HG02938 (cell line): Measurements from ENCODE around the gene HOXB6.

Experiments used
- ATAC-seq: cut with Tn5 transposase; IDR thresholded peaks from one replicate; pipeline ENCODE4 v1.9.1; 2021; ENCODE audit warnings: mild to moderate bottlenecking, moderate library complexity; ENCODE audit not compliant: unreplicated experiment

Gene HOXB6

GRCh38 chr17:48555258-48556228, 49.2 kb downstream of the HOXB6 start:
- no peak for ATAC-seq

GRCh38 chr17:48554412-48555257, 50.2 kb downstream of the HOXB6 start:
- no peak for ATAC-seq

- no peak for ATAC-seq
Observed at GRCh38 chr17:48553826-48554225, 51.0 kb downstream of the HOXB6 start.

- ATAC-seq, result no peak
Observed at GRCh38 chr17:48553190-48553547, 51.6 kb downstream of the HOXB6 start.

DNA sequence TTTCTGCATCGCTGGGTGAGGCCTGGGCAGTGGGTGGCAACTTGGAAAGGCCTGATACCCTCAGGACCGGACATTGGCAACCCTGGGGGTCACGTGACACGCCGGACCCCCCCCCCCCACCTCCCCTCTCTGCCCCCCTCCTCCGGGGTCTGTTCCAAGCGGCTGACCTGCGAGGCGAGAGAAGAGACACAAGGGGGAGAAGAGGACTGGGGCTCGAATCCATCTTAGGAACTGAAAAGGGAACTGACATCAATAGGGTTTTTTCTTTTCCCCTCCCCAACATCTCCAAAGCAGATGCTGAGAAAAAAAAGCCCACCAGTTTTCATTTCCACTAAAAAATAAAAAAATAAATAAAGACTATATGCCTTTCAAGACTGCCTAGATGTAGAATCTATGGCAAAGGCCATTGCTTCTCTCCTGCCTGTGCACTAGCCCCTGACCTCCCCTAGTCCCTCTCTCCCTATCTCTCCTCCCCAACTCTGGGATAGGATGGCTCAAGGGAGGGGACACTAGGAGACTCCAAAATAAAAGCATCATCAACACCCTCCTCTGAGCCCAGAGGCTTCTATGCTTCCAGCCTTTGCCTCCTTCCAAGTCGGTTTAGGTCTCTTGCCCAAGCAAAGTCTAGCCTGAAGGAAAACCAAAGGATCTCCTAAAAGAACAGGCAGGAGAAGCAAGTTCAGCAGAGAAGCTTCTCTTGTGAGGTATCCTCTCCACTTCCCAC, 52.2 kb downstream of the HOXB6 start:
- ATAC-seq, result no peak

GRCh38 chr17:48551596-48552465, 53.0 kb downstream of the HOXB6 start:
- ATAC-seq, result no peak

GRCh38 chr17:48551214-48551555, 53.6 kb downstream of the HOXB6 start:
- ATAC-seq, result no peak

DNA sequence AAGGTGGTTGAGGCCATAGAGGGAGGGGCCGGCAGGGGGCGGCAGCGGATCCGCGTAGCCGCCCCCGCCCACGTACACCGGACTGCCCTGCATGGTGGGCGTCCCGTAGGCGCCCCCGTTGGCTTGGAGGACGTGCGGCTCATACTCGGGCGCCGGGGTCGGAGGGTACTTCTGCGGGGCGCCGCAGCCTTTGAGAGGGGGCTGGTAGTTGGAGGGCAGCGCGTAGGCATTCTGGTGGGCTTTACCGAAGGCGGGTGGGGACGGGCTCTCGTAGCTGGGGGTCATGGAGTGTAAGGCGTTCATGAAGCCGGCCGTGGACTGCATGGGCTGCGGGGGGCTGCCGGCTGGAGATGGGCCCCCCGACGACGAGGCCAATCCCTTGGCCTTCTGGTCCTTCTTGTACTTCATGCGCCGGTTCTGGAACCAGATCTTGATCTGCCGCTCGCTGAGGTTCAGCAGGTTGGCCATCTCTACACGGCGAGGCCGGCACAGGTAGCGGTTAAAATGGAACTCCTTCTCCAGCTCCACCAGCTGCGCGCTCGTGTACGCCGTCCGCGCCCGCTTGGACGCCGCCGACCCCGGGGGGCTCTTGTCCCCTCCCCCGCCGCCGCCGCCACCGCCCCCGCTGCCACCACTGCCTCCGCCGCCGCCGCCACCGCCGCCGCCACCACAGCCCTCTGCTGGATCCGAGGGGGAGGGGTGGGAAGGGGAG, 54.1 kb downstream of the HOXB6 start:
- no peak for ATAC-seq

- ATAC-seq, result no peak
Observed at GRCh38 chr17:48549914-48550501, 54.8 kb downstream of the HOXB6 start.

GRCh38 chr17:48549281-48549630, 55.5 kb downstream of the HOXB6 start:
- ATAC-seq, result no peak

DNA sequence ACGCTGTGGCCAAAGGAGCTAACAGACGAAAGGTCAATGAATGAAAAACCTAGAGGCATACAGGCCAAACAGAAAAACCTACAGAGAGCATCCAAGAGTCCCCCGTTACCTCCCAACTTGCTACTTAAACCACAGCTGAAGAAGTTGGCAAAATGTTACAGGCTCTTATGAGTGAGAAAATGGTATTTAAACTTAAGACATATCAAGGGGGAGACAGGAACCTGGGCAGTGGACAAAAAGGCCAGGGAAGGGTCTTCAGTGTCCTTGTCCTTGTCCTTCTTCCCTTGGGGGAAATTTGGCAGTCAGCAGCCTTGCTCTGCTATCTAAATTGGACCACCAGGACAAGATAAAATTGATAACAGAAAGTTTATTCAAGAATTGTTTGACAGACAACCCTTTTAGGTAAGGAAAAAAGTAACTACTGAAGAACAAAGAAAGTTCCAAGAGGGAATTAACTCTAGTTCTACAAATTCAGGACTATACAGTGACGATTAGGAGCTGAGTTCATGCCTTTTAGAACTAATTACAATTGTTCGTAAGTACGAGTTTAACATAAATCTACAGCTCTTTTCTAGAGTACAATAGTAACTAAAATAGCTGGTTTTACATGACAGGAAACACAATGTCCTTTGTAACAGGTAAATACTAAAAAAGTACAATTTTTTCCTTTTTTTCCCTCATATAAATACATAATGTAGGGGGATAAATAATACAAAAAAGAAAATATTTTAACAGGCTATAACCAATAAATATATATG, 56.1 kb downstream of the HOXB6 start:
- ATAC-seq, result no peak

GRCh38 chr17:48547808-48548522, 56.8 kb downstream of the HOXB6 start:
- ATAC-seq, result no peak

DNA sequence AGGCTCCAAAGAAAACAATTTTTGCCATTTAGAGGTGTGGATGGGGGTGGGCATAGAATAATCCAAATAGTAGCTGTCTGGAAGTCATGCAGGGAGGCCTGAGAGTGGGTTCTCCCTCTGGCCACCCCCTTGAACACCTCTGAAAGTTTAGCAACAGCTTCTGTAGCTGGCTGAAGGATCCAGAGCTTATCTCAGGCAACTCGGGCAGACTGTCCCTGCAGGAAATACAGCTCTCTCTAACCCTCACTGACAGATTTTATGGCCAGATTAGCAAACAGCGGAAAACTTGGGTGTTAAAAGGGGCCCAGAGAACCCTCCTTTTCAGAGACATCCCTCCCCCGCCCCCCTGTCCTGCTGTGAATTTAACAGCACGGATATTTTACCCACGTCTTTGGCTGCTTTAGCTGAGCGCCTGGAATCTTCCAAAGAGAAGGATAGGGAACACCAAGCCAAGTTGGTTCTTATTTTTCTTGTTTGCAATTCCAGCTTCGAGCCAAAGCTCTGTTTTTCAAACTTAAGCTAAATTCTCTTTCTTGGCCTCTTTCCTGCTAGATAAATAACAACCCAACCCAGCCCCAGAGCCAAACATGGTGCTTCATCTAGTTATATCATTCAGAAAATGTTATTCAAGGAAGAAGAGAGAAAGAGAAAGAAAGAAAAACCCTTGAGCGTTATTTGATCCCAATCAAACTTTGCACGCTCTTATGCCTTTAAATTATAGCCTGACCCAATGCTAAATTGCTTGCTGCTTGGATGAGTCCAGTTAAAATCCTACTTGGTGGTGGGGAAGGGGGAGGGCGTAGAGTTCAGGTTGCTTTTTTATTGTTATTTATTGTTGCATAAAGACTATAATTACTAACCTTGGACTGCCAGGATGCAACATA, 57.6 kb downstream of the HOXB6 start:
- ATAC-seq, result no peak

DNA sequence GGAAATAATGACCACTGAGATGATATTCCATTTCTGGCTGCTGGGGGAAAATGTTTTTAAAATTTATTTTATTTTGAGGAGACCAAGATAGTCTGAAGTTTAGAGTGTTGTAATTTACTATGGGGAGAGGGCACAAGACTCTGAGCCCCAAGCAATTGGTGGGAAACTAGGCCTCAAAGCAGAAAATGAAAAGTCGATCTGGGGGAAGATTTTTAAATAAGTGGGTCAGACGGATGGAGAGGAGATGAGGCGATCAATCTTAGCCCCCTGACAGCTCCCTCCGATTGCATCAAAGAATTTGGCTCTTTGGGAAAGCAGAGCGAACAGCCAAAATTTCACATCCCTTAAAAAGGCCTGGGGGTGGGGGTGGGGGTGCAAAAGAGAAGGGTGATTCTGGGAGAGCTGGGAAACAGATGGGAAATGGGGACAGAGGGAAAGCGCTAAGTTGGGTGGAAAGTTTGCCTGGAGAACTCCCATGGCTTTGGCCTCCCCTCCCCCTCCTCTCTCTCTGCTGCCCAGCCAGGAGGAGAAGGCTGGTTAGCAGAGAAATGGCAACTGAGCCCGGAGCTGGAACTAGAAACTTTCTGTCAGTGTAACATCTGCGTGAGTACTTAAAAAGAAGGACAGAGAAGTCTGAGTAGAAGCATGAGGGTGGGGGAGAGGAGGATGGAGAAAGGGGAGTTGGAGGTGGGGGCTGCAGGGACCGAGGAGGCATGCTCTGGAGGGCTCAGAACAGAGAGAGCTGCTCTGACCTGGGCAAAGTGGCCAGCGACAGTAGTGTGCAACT, 58.5 kb downstream of the HOXB6 start:
- ATAC-seq, result no peak
